H54 (cell line): ENCODE data around the gene MAP3K13.
"Not testable (repeated sequence)": the region's sequence is repeated elsewhere in the genome, so short reads cannot be mapped to it uniquely, and the experiment has no call there.

Experiments
- DNase-seq: peaks from one replicate; pipeline ENCODE4 v3.0.0; 2011; ENCODE audit warnings: low spot score, mixed read lengths; ENCODE audit not compliant: insufficient read length
- FAIRE-seq: peaks from 3 replicates; lab custom pipeline; 2011; peaks lifted over from hg19 to GRCh38; lab: Jason Lieb, UNC
- POLR2A ChIP-seq: IDR thresholded peaks from 2 replicates; pipeline ENCODE4 v1.6.1; 2011; ENCODE audit warnings: low read depth, mild to moderate bottlenecking, low read length

Gene MAP3K13

GRCh38 chr3:185356499-185356898 is 6.4 kb upstream of the MAP3K13 start:
- TF ChIP-seq POLR2A, result no peak
- DNase-seq, result no peak

GRCh38 chr3:185361920-185362319 is 1.0 kb upstream of the MAP3K13 start:
- no peak for DNase-seq
- peak; percentile 83 for FAIRE-seq
- no peak for TF ChIP-seq POLR2A

More at GRCh38 chr3:185356499-185356898, 6.4 kb upstream of the MAP3K13 start:
- FAIRE-seq, result no peak

- FAIRE-seq (no peak), DNase-seq (no peak)
- no peak for TF ChIP-seq POLR2A
Observed at GRCh38 chr3:185363662-185364203, 797 bp downstream of the MAP3K13 start.

- no peak for FAIRE-seq
Observed at GRCh38 chr3:185365291-185366073, 2.5 kb downstream of the MAP3K13 start.

DNA sequence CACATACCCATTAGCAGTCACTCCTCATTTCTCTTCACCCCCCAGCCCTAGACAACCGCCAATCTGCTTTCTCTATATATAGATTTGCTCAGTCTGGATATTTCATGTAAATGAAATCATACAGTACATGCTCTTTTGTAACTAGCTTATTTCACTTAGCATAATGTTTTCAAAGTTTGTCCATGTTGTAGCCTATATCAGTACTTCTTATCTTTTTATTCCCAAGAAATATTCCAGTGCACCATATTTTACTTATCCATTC is 3.1 kb downstream of the MAP3K13 start:
- TF ChIP-seq POLR2A, result no peak
- no peak for DNase-seq
- no peak for FAIRE-seq

More at GRCh38 chr3:185365291-185366073, 2.5 kb downstream of the MAP3K13 start:
- TF ChIP-seq POLR2A, result no peak
- no peak for DNase-seq

- FAIRE-seq, result no peak
- TF ChIP-seq POLR2A, result no peak
Observed at GRCh38 chr3:185366913-185367312, 4.0 kb downstream of the MAP3K13 start.

DNA sequence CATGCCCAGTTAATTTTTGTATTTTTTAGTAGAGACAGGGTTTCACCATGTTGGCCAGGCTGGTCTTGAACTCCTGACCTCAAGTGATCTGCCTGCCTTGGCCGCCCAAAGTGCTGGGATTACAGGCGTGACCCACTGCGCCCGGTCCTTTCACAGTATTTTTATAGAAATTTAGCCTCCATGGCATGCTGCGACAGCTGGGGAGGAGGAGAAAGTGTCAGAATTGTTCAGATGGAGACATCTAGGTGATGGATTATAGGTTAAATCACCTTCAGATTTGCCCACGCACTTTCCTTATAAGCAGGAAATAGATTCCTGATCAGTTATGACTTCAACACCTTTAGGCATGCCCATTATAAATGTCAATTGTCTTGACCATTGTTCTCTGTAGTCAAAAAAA is 7.4 kb downstream of the MAP3K13 start:
- not testable (repeated sequence) for DNase-seq, FAIRE-seq

More at GRCh38 chr3:185366913-185367312, 4.0 kb downstream of the MAP3K13 start:
- no peak for DNase-seq

DNA sequence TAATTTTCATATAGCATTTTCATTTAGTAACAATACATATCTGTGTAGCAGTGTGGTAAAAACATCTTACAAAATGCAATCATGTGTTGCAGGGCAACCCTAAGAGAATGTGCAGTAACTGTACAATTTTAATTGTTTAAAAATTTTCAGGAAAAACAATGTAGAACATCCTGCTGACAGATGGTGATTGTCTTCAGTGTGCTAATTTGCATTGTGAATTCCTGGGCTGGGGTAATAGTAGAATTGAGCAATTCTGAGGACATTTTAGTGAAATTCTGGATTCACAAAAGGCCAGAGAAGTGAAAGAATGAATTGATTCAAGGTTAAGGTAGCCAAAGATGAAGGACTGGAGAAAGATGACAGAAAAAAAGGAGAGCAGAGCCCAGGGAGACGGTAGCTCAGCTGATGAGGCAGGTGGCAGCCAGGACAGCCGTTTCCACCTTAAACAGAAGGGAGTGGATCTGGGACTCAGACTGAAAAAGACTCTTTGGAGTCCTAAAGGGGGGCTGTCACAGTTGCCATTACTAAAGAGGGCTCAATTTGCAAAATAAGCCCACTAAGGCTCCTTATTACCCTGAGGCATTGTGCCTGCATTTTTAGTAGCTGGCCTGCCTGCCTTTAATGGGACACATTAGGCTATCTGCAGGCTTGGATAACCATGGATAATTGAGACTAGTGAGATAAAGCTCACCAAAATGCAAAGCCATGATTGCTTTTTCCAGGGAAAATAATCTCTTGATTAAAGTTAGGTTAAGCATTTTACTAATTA is 8.6 kb downstream of the MAP3K13 start:
- no peak for FAIRE-seq
- TF ChIP-seq POLR2A, result no peak

DNA sequence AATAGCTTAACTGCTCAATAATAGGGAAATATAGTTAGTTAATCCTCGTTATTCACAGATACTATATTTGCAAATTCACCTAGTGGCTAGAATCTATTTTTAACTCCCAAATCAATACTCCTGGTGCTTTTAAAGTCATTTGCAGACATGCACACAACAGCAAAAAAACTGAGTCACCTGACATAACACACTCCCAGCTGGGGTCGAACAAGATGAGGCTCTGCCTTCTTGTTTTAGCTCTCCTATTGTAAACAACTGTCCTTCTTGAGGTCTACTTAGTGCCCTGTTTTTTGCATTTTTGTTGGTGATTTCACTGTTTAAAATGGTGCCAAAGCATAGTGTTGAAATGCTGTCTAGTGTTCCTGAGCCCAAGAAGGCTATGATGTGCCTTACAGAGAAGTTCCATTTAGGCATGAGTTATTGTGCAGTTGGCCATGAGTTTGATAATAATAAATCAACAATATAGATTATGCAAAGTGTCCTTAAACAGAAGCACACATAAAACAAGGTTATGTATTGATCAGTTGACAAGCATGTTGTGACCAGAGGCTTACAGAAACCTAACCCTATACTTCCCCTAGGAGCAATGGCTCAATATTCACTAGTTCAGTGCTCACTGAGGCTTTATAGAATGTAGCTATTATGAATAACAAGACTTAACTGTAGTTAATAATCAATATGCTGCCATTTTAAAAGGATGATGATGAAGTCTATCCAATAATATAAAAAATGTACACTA is 18.6 kb downstream of the MAP3K13 start:
- no peak for TF ChIP-seq POLR2A
- DNase-seq, result no peak
- peak; percentile 73 for FAIRE-seq

More for the DNA sequence above, 8.6 kb downstream of the MAP3K13 start:
- no peak for DNase-seq

GRCh38 chr3:185382154-185382553 is 19.2 kb downstream of the MAP3K13 start:
- TF ChIP-seq POLR2A, result no peak
- FAIRE-seq, result no peak
- no peak for DNase-seq

DNA sequence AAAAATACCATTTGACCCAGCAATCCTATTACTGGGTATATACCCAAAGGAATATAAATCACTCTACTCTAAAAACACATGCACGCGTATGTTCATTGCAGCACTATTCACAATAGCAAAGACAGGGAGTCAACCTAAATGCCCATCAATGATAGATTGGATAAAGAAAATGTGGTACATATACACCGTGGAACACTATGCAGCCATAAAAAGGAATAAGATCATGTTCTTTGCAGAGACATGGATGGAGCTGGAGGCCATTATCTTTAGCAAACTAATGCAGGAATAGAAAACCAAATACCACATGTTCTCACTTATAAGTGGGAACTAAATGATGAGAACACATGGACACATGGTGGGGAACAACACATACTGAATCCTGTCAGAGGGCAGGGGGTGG is 23.6 kb downstream of the MAP3K13 start:
- not testable (repeated sequence) for DNase-seq, FAIRE-seq

DNA sequence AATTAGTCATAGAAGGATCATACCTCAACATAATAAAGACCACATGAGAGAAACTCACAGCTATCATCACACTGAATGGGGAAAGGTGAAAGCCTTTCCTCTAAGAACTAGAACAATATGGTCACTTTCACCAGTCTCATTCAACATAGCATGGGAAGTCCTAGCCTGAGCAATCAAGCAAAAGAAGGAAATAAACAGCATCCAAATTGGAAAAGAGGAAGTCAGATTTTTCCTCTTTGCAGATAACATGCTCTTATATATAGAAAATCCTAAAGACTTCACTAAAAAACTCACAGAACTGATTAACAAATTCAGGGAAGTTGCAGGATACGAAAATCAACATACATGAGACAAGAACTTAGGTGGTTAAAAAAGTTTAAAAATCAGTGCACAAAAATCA is 24.7 kb downstream of the MAP3K13 start:
- DNase-seq (no peak), FAIRE-seq (no peak)
- TF ChIP-seq POLR2A, result no peak

- DNase-seq, result no peak
- no peak for FAIRE-seq
- no peak for TF ChIP-seq POLR2A
Observed at GRCh38 chr3:185393055-185393454, 30.1 kb downstream of the MAP3K13 start.

GRCh38 chr3:185397676-185398075 is 34.7 kb downstream of the MAP3K13 start:
- TF ChIP-seq POLR2A, result no peak
- DNase-seq (no peak), FAIRE-seq (no peak)
